Testis (tissue), 5 donors: Measurements from ENCODE around the gene PHLPP2. TPM values are rescaled to one million over a fixed set of nuclear protein-coding genes. Genes with fewer than 3 reads are reported as not detected.

Experiments used
- DNase-seq: peaks from one replicate; pipeline ENCODE4 v3.0.0-alpha.2; 2019
- H3K27ac ChIP-seq, 2 donors: fragments of 200-600 bp; sonication (generic); one replicate each; pipeline ENCODE4 v1.5.1; 2019
- H3K27me3 ChIP-seq: fragments of 200-600 bp; sonication (generic); one replicate; pipeline ENCODE4 v1.5.1; 2019
- H3K36me3 ChIP-seq: fragments of 200-600 bp; sonication (generic); one replicate; pipeline ENCODE4 v1.5.1; 2017; ENCODE audit warnings: low read depth; ENCODE audit errors: missing control alignments
- H3K4me1 ChIP-seq: fragments of 200-600 bp; sonication (generic); one replicate; pipeline ENCODE4 v1.5.1; 2019
- H3K4me3 ChIP-seq, 2 donors: fragments of 200-600 bp; sonication (generic); one replicate each; pipeline ENCODE4 v1.5.1; 2017 to 2019
- H3K9me3 ChIP-seq: fragments of 200-600 bp; sonication (generic); one replicate; pipeline ENCODE4 v1.5.1; 2017
- POLR2A ChIP-seq: fragments of 450-650 bp; IDR thresholded peaks from one replicate; pipeline ENCODE4 v1.6.1; 2017; ENCODE audit warnings: antibody characterized with exemption, mild to moderate bottlenecking, moderate library complexity
- WGBS, 2 donors: methylation state at CpG; one replicate each; pipeline ENCODE4 v1.1.5; 2018; 5-methylcytosine and 5-hydroxymethylcytosine counted together
- intact Hi-C: fragments of 100-400 bp; cut with DNase I; formaldehyde crosslinking; loops from one replicate; pipeline ENCODE4 v1.15.1; 2023; ENCODE audit warnings: low total_unique reads
- long read RNA-seq, 2 donors: transcript quantifications; one replicate each; lab custom pipeline, GENCODE V29; 2026
- polyA plus RNA-seq: library from polyadenylated mRNA; stranded (reverse); fragments of 350-450 nt; fragmentation: Illumina TruSeq; extraction: RNeasy Lipid Tissue Mini Kit (QIAGEN cat#74804); gene quantifications from one replicate; pipeline ENCODE4 v1.2.3, GENCODE V29; 2014; ENCODE audit warnings: low read depth, low replicate concordance; ENCODE audit not compliant: insufficient read depth
- total RNA-seq, 2 donors: library from RNA; depleted of rRNA; stranded (reverse); fragments of >200 nt; gene quantifications; one replicate each; pipeline ENCODE4 v1.2.3, GENCODE V29; 2016
- TF ChIP-seq, protein P1 (sequence below), 3 experiments: fragments of 450-650 bp in 2 of 3; fragments of 200-600 bp in 1 of 3; sonication (generic) in 1 of 3; IDR thresholded peaks; one replicate each; pipeline ENCODE4 v1.5.1; 2016 to 2019; ENCODE audit warnings: antibody characterized with exemption in 3 of 3, mild to moderate bottlenecking in 2 of 3, moderate library complexity in 1 of 3

Gene PHLPP2, protein sequence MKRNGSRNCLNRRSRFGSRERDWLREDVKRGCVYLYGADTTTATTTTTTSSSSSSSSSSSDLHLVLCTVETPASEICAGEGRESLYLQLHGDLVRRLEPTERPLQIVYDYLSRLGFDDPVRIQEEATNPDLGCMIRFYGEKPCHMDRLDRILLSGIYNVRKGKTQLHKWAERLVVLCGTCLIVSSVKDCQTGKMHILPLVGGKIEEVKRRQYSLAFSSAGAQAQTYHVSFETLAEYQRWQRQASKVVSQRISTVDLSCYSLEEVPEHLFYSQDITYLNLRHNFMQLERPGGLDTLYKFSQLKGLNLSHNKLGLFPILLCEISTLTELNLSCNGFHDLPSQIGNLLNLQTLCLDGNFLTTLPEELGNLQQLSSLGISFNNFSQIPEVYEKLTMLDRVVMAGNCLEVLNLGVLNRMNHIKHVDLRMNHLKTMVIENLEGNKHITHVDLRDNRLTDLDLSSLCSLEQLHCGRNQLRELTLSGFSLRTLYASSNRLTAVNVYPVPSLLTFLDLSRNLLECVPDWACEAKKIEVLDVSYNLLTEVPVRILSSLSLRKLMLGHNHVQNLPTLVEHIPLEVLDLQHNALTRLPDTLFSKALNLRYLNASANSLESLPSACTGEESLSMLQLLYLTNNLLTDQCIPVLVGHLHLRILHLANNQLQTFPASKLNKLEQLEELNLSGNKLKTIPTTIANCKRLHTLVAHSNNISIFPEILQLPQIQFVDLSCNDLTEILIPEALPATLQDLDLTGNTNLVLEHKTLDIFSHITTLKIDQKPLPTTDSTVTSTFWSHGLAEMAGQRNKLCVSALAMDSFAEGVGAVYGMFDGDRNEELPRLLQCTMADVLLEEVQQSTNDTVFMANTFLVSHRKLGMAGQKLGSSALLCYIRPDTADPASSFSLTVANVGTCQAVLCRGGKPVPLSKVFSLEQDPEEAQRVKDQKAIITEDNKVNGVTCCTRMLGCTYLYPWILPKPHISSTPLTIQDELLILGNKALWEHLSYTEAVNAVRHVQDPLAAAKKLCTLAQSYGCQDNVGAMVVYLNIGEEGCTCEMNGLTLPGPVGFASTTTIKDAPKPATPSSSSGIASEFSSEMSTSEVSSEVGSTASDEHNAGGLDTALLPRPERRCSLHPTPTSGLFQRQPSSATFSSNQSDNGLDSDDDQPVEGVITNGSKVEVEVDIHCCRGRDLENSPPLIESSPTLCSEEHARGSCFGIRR (N-terminal part only)
- total RNA-seq (10 to 100 TPM; 43.3 to 46.3 TPM), polyA plus RNA-seq (27.2 TPM)
- long read RNA-seq, donor 1, result 0 reads
- long read RNA-seq, donor 2, result 0 reads

- Histone ChIP-seq H3K4me3 (peak within 1 kb of the TSS; percentile 80 to 86), H3K4me1 (peaks cover 40% of the 10 kb centered on the region), H3K27ac (peak within 1 kb of the TSS; percentile 71 to 92), H3K36me3 (no peaks in the 10 kb centered on the region), H3K27me3 (no peaks in the 10 kb centered on the region), H3K9me3 (no peaks in the 10 kb centered on the region)
- no peak for DNase-seq
- TF ChIP-seq, protein P1, sequence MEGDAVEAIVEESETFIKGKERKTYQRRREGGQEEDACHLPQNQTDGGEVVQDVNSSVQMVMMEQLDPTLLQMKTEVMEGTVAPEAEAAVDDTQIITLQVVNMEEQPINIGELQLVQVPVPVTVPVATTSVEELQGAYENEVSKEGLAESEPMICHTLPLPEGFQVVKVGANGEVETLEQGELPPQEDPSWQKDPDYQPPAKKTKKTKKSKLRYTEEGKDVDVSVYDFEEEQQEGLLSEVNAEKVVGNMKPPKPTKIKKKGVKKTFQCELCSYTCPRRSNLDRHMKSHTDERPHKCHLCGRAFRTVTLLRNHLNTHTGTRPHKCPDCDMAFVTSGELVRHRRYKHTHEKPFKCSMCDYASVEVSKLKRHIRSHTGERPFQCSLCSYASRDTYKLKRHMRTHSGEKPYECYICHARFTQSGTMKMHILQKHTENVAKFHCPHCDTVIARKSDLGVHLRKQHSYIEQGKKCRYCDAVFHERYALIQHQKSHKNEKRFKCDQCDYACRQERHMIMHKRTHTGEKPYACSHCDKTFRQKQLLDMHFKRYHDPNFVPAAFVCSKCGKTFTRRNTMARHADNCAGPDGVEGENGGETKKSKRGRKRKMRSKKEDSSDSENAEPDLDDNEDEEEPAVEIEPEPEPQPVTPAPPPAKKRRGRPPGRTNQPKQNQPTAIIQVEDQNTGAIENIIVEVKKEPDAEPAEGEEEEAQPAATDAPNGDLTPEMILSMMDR (IDR thresholded peaks at IDR 0.05), result no peak
- no peak for TF ChIP-seq POLR2A
- intact Hi-C loops, result no loop called here
- WGBS, 2 donors, result 5 to 10% methylated on average over 10 of the region's 10 CpGs
These were observed at the start of gene PHLPP2 for GRCh38 chr16:71724320-71724751. Gene PHLPP2 (minus strand): TSS chr16:71724701. CDS start chr16:71714795, 9,906 bp downstream.

- H3K36me3 ChIP-seq, result no peaks in the 10 kb centered on the region
- DNase-seq, result no peak
- no peaks in the 10 kb centered on the region for H3K9me3 ChIP-seq
- no peak for TF ChIP-seq POLR2A
- TF ChIP-seq, protein P1 (IDR thresholded peaks at IDR 0.05), result no peak
- intact Hi-C loops, result no loop called here
- H3K27me3 ChIP-seq, result no peaks in the 10 kb centered on the region
- H3K4me1 ChIP-seq, result peaks cover 7% of the 10 kb centered on the region
- no peak overlapping the region for H3K27ac ChIP-seq
- H3K4me3 ChIP-seq, result no peak overlapping the region
These were observed 47.1 kb upstream of the PHLPP2 start for GRCh38 chr16:71771571-71771970.

- DNase-seq, result no peak
- H3K9me3 ChIP-seq, result no peaks in the 10 kb centered on the region
- H3K4me1 ChIP-seq, result peaks cover 7% of the 10 kb centered on the region
- H3K27me3 ChIP-seq, result no peaks in the 10 kb centered on the region
- no peak overlapping the region for H3K4me3 ChIP-seq
- intact Hi-C loops, result no loop called here
- 88 to 100% methylated on average over 1 of the region's 1 CpG for WGBS, 2 donors
- no peak overlapping the region for H3K27ac ChIP-seq
- no peaks in the 10 kb centered on the region for H3K36me3 ChIP-seq
- TF ChIP-seq POLR2A, result no peak
- TF ChIP-seq, protein P1 (IDR thresholded peaks at IDR 0.05), result no peak
These were observed 44.7 kb upstream of the PHLPP2 start for GRCh38 chr16:71769222-71769621.

DNA sequence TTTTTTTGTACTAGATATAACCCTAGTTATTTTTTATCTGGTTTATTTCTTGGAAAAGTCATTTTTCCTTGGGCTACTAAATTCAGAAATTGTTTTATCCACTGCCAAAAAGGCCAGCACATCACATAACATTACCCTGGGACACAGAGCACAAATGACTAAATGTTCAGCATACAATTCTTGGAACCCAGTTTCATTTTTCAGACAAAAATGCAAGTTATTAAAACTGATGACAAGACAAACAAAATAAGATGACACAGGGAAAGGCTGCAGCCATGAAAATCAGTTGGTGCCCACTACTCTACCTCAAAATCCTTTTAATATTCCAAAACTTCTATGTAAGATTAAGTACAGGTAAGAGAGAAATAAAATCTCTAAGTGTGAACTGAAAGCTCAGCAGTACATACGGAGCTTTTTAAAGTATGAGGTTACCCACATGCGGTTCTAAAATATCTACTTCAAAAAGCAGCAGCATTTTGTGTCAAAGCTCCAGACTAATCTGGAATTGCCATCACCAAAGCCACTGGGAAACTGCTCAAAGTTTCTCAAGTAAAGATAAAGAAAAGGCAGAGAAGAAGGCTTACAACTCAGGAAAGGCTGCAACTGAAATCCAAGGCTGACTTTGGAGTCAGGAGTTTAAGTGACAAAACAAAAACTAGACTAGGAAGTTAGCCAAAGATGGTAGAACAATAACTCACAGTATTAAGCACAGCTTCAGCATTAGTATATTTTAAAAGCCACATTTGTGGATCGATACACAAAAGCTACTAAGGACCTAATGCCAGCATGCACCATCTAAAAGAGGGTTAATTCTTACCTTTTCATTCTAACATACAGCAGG, 42.8 kb upstream of the PHLPP2 start:
- intact Hi-C loops, result no loop called here
- DNase-seq, result no peak
- Histone ChIP-seq H3K9me3 (no peaks in the 10 kb centered on the region), H3K36me3 (no peaks in the 10 kb centered on the region), H3K4me1 (peaks cover 7% of the 10 kb centered on the region), H3K27me3 (no peaks in the 10 kb centered on the region), H3K4me3 (no peak overlapping the region), H3K27ac (peak overlapping the region in 1 of 2 donors; percentile 50)
- 58 to 74% methylated on average over 3 of the region's 3 CpGs for WGBS, 2 donors
- TF ChIP-seq, protein P1 (IDR thresholded peaks at IDR 0.05), result no peak
- TF ChIP-seq POLR2A, result no peak
